Mononuclear cell (primary cell): ENCODE data around the gene ZNF273. TPM values are rescaled to one million over a fixed set of nuclear protein-coding genes. Genes with fewer than 3 reads are reported as not detected.
"Not testable (repeated sequence)": the region's sequence is repeated elsewhere in the genome, so short reads cannot be mapped to it uniquely, and the experiment has no call there.

Experiments
- H3K27me3 ChIP-seq: 2 replicates; pipeline ENCODE4 v1.6.0; 2011; ENCODE audit warnings: low read length, control low read depth; ENCODE audit not compliant: insufficient read depth
- H3K4me1 ChIP-seq: 2 replicates; pipeline ENCODE4 v1.5.1; 2011; ENCODE audit warnings: mild to moderate bottlenecking, low read length, control low read depth; ENCODE audit not compliant: insufficient read depth
- H3K4me3 ChIP-seq: 2 replicates; pipeline ENCODE4 v1.5.1; 2011; ENCODE audit warnings: mild to moderate bottlenecking, low read length, moderate library complexity
- H3K9me3 ChIP-seq: 2 replicates; pipeline ENCODE4 v1.5.1; 2011; ENCODE audit warnings: low read depth, mild to moderate bottlenecking, control low read depth, low read length
- total RNA-seq: library from RNA; depleted of rRNA; stranded (reverse); fragments of >200 nt; gene quantifications from one replicate; pipeline ENCODE4 v1.2.3, GENCODE V29; 2012

The ZNF273 gene
- 16.2 TPM for total RNA-seq

DNA sequence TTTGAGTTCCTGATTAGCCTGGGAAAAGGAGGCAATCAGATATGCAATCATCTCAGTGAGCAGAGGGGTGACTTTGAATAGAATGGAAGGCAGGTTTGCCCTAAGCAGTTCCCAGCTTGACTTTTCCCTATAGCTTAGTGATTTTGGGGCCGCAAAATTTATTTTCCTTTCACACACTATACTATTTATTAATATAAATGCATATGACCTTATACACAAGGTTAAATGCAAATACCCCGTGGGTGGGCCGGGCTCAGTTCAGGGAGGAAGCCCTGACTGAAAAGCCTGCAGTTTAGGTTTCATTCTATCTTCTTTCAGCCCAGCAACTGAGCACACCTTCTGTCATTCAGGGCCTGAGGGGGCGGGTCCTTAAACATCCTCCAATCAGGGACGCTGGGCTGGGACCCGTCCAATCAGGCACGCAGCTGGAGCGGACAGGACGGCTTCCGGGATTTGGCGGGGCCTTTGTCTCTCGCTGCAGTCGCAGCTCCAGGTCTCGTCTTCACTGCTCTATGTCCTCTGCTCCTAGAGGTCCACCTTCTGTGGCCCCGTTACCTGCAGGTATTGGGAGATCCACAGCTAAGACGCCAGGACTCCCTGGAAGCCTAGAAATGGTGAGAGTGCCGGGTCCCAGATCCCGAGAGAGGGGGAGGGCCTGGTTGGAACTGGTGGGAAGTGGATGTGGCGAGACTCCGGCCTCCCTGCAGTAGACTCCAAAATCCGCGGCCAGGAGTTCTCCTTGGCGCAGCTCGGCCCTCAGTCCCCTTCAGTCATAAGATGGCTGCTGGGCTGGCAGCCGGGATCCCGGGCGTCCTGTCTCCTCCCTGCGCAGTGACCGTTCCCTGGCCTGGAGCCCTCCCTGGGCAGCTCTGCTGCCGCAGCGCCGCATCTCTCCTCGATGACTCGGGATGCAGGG lies at the start of gene ZNF273:
TSS of gene ZNF273 (plus strand) at position 468 of the 916 bp plus-strand sequence. CDS start at position 513, 45 bp downstream.
- no peaks in the 10 kb centered on the region for H3K9me3 ChIP-seq
- peaks cover 30% of the 10 kb centered on the region for H3K4me1 ChIP-seq
- no peaks in the 10 kb centered on the region for H3K27me3 ChIP-seq
- peak within 1 kb of the TSS; percentile 95 for H3K4me3 ChIP-seq

DNA sequence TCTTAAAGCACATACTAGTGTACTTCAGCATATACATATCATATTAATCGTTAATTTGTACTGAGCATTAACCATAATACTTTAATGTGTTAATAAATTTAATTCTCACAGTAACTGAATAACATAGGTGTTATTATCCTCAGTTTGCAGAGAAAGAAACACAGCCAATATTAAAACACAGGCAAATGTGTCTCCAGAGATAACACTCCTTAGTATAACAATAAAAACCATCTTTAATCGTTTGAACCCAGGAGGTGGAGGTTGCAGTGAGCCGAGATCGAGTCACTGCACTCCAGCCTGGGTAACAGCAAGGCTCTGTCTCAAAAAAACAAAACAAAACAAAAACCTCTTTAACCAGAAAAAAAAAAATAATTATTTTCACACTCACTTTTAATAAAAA lies 49.4 kb upstream of the ZNF273 start:
- H3K27me3 ChIP-seq: no peaks in the 10 kb centered on the region
- H3K9me3 ChIP-seq: no peaks in the 10 kb centered on the region
- no peaks in the 10 kb centered on the region for H3K4me1 ChIP-seq
- H3K4me3 ChIP-seq: no peak overlapping the region

DNA sequence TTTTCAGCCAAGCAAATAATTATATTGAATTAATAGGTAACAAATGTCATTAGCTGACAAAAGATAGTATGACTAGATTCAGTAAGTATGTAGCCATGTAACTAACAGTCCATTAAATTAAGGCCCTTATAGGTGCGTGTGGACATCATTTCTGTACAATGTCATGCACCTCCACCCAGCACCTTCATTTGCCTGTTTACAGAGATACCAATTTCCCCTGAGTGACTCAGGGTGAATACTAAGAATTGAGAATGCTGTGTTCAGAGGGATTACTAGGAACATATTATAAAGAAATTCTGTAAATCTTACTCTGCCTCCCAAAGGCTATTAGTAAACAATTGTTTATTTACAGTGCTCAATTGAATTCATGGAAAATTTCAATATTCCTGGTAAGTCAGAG lies 48.1 kb upstream of the ZNF273 start:
- Histone ChIP-seq H3K4me1 (no peaks in the 10 kb centered on the region), H3K9me3 (no peaks in the 10 kb centered on the region), H3K4me3 (no peak overlapping the region), H3K27me3 (no peaks in the 10 kb centered on the region)

DNA sequence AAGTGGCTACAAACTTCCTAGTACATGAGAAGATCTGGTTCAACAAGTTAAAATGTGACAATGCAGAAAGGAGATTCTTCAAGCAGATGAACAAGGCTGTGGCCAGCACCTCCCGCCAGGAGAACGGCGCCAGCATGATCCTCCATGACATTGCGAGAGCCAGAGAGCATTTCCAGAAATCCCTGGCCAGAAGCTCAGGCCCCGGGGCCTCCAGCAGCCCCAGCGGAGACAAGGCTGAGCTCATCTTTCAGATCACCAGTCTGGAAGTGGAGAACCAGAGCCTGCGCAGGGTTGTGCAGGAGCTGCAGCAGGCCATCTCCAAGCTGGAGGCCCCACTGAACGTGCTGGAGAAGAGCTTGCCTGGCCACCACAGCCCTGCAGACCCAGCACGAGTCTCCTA lies 40.1 kb upstream of the ZNF273 start:
- no peaks in the 10 kb centered on the region for H3K4me1 ChIP-seq
- no peaks in the 10 kb centered on the region for H3K27me3 ChIP-seq
- no peaks in the 10 kb centered on the region for H3K9me3 ChIP-seq
- no peak overlapping the region for H3K4me3 ChIP-seq

DNA sequence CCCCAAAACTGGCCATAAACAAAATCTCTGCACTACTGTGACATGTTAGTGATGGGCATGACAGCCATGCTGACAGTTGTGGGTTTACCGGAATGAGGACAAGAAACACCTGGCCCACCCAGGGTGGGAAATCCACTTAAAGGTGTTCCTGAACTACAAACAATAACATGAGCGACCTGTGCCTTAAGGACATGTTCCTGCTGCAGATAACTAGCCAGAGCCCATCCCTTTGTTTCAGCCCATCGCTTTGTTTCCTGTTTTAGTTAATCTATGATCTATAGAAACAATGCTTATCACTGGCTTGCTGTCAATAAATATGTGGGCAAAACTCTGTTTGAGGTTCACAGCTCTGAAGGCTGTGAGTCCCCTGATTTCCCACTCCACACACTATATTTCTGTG lies 39.5 kb upstream of the ZNF273 start:
- H3K27me3 ChIP-seq, H3K4me1 ChIP-seq, H3K9me3 ChIP-seq, H3K4me3 ChIP-seq: not testable (repeated sequence)

DNA sequence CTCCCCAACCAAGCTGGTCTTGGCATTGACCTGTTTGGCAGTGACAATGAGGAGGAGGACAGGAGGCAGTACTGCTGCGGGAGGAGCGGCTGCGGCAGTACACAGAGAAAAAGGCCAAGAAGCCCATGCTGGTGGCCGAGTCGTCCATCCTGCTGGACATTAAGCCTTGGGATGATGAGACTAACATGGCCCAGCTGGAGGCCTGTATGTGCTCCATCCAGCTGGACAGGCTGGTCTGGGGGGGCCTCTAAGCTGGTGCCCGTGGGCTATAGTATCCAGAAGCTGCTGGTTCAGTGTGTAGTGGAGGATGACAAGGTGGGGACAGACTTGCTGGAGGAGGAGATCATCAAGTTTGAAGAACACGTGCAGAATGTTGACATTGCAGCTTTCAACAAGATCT lies 39.1 kb upstream of the ZNF273 start:
- H3K9me3 ChIP-seq: no peaks in the 10 kb centered on the region
- no peaks in the 10 kb centered on the region for H3K4me1 ChIP-seq
- no peak overlapping the region for H3K4me3 ChIP-seq
- H3K27me3 ChIP-seq: no peaks in the 10 kb centered on the region

DNA sequence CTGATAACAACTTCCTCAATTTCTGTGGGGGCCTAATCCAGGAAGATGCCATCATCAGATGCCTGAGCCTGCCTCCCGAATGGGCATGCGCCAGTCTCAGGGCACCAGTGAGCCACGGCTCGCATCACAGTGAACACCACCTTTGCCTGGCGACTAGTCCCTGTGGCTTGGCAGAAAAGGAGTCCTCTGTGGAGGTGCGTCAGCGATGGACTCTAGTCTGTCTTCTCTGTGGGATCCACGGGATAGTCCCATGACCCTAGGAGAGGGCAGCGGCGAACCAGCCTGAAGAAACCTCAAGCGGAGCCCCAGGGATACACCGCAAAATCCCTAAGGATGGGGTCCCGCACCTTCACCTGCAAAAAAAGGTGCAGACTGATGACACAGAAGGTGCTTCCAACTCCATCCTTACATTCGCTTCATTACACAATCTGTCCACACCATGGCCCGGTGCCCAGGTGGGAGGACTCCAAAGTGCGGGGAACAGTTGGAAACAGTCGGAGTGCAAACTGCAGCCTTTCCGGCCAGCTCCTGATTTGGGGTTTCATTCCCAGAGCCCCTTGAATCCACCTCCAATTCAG lies 35.1 kb upstream of the ZNF273 start:
- no peaks in the 10 kb centered on the region for H3K9me3 ChIP-seq
- H3K4me3 ChIP-seq: no peak overlapping the region
- no peaks in the 10 kb centered on the region for H3K4me1 ChIP-seq
- H3K27me3 ChIP-seq: no peaks in the 10 kb centered on the region

DNA sequence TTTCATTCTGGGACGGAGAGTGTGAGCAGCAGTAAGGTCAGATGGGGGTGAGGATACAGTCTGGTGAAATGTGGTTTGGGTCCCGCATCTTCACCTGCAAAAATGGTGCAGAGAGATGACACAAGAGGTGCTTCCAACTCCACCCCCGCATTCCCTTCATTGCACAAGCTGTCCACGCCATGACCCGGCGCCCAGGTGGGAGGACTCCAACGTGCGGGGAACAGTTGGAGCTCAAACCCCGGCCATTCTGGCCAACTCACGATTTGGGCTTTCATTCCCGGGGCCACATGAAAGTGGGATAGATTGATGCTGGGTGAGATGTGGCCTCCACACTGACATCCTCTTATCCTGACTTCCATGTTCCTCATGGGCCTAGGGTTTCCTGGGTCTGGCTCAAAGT lies 34.6 kb upstream of the ZNF273 start:
- no peaks in the 10 kb centered on the region for H3K9me3 ChIP-seq
- H3K27me3 ChIP-seq: no peaks in the 10 kb centered on the region
- H3K4me1 ChIP-seq: no peaks in the 10 kb centered on the region
- no peak overlapping the region for H3K4me3 ChIP-seq

DNA sequence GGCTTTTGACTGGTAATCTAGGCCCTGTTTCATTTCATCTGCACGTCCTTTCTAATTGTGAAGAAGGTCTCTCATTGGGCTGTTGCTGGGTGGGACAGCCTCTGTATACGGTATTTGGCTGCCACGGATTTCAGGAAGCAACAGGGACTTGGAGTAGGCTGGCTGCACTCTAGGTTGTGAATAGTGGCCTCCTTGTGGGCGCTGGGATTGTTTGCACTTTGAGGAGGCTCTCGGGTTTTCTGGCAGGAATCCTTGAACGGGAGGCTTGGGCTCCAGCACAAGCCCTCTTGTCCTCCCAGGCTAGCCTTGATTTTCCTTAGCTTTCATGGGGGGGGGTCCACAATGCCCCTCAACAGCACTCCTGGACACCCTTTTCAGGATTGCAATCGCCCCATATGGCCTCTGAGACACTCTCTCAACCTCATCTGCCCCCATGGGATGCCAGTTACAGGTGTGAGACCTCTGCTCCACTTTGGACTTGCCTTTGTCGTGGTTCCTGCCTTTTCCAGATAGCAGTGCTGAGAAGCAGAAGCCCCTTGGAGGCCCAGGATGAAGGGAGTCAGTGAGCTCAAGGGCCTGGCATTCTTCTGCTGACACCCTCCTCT lies 33.9 kb upstream of the ZNF273 start:
- Histone ChIP-seq H3K4me1 (no peaks in the 10 kb centered on the region), H3K9me3 (no peaks in the 10 kb centered on the region), H3K4me3 (no peak overlapping the region), H3K27me3 (no peaks in the 10 kb centered on the region)

DNA sequence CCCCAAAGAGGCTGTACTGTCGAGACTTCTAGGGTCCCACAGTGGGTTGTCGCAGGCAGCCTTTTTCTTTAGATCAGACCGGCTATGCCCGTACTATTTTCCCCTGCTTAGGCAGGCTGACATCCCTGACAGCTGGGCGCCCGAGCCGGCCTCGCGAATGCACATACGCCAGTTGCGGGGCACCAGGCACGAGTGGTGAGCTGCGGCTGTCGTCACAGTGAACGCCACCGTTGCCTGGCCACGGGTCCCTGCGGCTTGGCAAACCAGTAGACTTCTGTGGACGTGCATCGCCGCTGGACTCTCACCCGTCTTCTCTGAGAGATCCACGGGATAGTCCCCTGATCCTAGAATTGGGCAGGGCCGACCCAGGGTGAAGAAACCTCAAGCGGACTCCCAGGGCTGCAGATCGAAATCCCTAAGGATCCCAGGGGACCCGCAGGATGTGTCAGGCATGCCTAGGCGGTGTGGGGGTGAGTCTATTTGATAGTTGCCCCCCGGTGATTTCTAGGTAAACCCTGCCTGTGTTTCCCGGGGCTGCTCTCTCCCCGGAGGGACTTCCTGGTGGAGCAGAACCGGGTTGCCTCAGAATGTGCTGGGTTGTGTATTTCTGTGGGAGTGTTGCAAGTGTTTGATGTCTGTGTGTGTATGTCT lies 33.0 kb upstream of the ZNF273 start:
- Histone ChIP-seq H3K9me3 (no peaks in the 10 kb centered on the region), H3K4me3 (no peak overlapping the region), H3K4me1 (no peaks in the 10 kb centered on the region), H3K27me3 (no peaks in the 10 kb centered on the region)

DNA sequence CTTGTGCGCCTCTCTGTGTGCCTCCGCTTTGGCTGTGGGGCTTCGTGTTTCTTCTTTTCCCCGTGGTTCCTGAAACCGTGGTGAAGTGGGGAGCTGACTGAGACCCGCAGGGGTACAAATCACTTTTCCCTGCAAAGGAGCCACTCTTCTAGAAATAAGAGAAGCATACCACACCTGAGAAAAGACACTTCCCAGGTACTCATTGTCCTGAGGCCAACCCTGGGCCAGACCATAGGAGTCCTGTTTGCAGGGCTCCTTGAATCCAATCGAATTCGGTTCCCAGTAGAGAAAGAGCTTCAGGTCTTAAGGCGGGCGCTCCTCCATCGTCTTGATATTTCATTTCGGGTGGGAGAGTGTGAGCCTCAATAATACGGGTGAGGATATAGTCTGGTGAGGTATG lies 32.4 kb upstream of the ZNF273 start:
- Histone ChIP-seq H3K4me3 (no peak overlapping the region), H3K9me3 (no peaks in the 10 kb centered on the region), H3K27me3 (no peaks in the 10 kb centered on the region), H3K4me1 (no peaks in the 10 kb centered on the region)

DNA sequence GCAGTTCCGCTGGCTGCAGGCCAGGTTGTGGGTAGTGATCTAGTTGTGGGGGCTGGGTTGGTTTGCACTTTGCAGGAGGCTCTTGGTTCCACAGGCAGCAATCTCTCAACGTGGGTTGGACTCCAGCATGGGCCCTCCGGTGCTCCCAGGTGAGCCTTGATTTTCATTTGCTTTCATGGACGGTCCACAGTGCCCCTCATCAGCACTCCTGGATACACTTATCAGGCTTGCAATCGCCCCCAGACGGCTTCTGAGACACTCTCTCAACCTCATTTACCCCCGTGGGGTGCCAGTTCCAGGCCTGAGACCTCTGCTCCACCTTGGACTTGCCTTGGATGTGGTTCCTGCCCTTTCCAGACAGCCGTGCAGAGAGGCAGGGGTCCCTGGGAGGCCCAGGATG lies 31.3 kb upstream of the ZNF273 start:
- no peaks in the 10 kb centered on the region for H3K27me3 ChIP-seq
- no peaks in the 10 kb centered on the region for H3K4me1 ChIP-seq
- no peak overlapping the region for H3K4me3 ChIP-seq
- H3K9me3 ChIP-seq: no peaks in the 10 kb centered on the region

DNA sequence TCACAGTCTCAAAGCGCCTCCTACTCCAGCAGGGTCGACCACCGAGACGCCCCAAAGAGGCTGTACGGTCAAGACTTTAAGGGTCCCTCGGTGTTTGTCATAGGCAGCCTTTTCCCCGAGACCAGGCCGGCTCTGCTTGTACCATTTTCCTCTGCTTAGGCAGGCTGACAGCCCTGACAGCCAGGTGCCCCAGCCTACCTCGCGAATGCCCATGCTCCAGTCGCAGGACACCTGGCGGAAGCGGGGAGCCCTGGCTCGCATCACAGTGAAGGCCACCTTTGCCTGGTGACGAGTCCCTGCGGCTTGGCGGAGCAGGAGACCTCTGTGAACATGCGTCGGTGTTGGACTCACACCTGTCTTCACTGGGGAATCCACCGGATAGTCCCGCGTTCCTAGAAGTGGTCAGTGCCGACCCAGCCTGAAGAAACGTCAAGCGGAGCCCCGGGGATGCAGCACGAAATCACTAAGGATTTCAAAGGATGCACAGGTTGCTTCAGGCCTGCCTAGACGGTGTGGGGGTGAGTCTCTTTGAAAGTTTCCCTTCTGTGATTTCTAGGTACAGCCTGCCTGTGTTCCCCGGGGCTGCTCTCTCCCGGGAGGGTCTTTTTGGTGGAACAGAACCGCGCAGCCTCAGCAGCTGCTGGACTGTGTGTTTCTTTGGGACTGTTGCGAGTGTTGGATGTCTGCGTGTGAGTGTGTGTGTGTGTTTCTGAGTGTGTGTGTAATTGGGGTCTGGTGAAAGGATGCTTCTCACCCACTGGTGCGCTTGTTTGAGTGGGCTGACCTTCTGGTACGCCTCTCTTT lies 30.5 kb upstream of the ZNF273 start:
- Histone ChIP-seq H3K4me1 (no peaks in the 10 kb centered on the region), H3K9me3 (no peaks in the 10 kb centered on the region), H3K27me3 (no peaks in the 10 kb centered on the region), H3K4me3 (no peak overlapping the region)

DNA sequence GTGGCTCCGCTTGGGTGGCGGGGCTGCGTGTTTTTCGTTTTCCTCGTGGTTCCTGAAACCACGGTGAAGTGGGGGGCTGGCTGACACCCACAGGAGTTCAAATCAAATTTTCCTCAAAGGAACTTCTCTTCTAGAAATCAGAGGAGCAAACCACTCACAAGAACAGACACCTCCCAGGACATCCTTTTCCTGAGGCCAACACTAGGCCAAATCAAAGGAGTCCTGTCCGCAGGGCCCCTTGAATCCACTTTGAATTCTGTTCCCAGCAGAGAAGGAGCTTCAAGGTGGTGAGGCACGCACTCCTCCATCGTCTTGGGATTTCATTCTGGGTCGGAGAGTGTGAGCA lies 29.9 kb upstream of the ZNF273 start:
- Histone ChIP-seq H3K4me1 (no peaks in the 10 kb centered on the region), H3K4me3 (no peak overlapping the region), H3K9me3 (no peaks in the 10 kb centered on the region), H3K27me3 (no peaks in the 10 kb centered on the region)

DNA sequence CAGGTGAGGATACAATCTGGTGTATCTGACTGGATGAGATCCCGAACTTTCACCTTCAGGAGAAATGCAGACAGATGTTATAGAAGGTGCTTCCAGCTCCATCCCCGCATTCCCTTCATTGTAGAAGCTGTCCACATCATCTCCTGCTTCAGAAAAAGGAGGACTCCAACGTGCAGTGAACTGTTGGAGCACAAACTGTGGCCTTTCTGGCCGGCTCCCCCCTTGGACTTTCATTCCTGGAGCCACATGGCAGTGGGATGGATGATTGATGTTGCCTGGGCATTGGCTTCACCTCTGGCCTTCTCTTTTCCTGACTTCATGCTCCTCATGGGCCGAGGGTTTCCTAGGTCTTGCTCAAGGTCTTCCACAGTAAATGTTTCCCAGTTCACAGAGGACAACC lies 29.6 kb upstream of the ZNF273 start:
- no peaks in the 10 kb centered on the region for H3K27me3 ChIP-seq
- H3K4me3 ChIP-seq: no peak overlapping the region
- no peaks in the 10 kb centered on the region for H3K4me1 ChIP-seq
- H3K9me3 ChIP-seq: no peaks in the 10 kb centered on the region
